HL-60 (cell line): ENCODE measurements around the gene TMEM222.

Experiments used
- DNase-seq, 2 experiments: peaks; one replicate each; pipeline ENCODE4 v3.0.0-alpha.2; 2010 to 2020; ENCODE audit warnings: low read depth in 1 of 2, low spot score in 1 of 2
- H3K27ac ChIP-seq: fragments of 250-450 bp; sonication (Bioruptor Pico); replicated peaks from 2 replicates; pipeline ENCODE4 v1.5.1; 2020; ENCODE audit warnings: mild to moderate bottlenecking, moderate library complexity
- H3K27me3 ChIP-seq: fragments of 250-450 bp; sonication (Bioruptor Pico); 2 replicates; pipeline ENCODE4 v1.5.1; 2021; ENCODE audit warnings: mild to moderate bottlenecking, moderate library complexity; ENCODE audit not compliant: insufficient read depth, poor library complexity, severe bottlenecking
- H3K4me3 ChIP-seq: replicated peaks from 2 replicates; pipeline ENCODE4 v1.5.1; 2011; ENCODE audit warnings: mild to moderate bottlenecking, control low read depth, low read length; ENCODE audit not compliant: insufficient read depth
- GABPA ChIP-seq: IDR thresholded peaks from 2 replicates; pipeline ENCODE4 v1.6.1; 2012; ENCODE audit warnings: low read depth
- POLR2AphosphoS5 ChIP-seq: IDR thresholded peaks from 2 replicates; pipeline ENCODE4 v1.6.1; 2012; ENCODE audit warnings: low read depth
- SPI1 ChIP-seq: IDR thresholded peaks from 2 replicates; pipeline ENCODE4 v1.6.1; 2012; ENCODE audit warnings: low read depth, mild to moderate bottlenecking, borderline replicate concordance
- TF ChIP-seq, protein P1 (sequence below): IDR thresholded peaks from 2 replicates; pipeline ENCODE4 v1.6.1; 2012; ENCODE audit warnings: low read depth; ENCODE audit not compliant: insufficient replicate concordance
- TF ChIP-seq, protein P2 (sequence below): IDR thresholded peaks from one replicate; pipeline ENCODE4 v1.5.1; 2011; ENCODE audit warnings: low read length, control low read depth, inconsistent platforms; ENCODE audit not compliant: insufficient read depth

The TMEM222 gene

DNA sequence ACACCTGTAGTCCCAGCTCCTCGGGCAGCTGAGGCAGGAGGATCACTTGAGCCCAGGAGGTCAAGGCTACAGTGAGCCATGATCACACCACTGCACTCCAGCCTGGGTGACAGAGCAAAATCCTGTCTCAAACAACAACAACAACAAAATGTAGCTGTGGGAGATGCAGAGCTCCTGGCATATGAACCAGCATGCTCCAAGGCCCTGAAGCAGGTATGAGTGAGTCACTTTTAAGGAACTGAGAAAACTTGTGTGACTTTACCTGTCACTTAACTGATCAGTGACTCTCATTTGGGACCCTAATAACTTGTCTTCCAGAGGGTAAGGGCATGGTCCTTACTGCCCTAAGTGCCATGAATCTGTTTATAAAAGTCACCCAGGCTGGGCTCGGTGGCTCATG, 19.4 kb upstream of the TMEM222 start:
- Histone ChIP-seq H3K27ac (no peak overlapping the region), H3K4me3 (no peak overlapping the region), H3K27me3 (no peaks in the 10 kb centered on the region)
- TF ChIP-seq POLR2AphosphoS5 (no peak), SPI1 (no peak)
- TF ChIP-seq, protein P1, sequence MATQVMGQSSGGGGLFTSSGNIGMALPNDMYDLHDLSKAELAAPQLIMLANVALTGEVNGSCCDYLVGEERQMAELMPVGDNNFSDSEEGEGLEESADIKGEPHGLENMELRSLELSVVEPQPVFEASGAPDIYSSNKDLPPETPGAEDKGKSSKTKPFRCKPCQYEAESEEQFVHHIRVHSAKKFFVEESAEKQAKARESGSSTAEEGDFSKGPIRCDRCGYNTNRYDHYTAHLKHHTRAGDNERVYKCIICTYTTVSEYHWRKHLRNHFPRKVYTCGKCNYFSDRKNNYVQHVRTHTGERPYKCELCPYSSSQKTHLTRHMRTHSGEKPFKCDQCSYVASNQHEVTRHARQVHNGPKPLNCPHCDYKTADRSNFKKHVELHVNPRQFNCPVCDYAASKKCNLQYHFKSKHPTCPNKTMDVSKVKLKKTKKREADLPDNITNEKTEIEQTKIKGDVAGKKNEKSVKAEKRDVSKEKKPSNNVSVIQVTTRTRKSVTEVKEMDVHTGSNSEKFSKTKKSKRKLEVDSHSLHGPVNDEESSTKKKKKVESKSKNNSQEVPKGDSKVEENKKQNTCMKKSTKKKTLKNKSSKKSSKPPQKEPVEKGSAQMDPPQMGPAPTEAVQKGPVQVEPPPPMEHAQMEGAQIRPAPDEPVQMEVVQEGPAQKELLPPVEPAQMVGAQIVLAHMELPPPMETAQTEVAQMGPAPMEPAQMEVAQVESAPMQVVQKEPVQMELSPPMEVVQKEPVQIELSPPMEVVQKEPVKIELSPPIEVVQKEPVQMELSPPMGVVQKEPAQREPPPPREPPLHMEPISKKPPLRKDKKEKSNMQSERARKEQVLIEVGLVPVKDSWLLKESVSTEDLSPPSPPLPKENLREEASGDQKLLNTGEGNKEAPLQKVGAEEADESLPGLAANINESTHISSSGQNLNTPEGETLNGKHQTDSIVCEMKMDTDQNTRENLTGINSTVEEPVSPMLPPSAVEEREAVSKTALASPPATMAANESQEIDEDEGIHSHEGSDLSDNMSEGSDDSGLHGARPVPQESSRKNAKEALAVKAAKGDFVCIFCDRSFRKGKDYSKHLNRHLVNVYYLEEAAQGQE: no peak
- no peak for DNase-seq

DNA sequence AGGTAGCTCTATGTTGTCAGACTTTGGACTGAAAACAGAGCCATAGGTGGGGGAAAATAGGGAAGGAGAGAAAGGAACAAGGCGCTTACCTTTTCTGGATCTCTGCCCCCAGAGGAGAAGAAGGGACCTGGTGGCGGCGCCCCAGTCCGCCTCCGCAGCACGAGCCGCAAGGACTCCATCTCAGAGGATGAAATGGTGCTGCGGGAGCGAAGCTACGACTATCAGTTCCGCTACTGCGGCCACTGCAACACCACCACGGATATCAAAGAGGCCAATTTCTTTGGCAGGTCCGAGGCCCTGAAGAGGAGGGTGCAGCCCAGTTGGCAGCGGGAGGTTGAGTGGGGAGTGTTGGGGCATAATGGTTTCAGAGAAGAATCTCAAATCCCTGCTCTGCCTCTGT, 18.5 kb upstream of the TMEM222 start:
- TF ChIP-seq, protein P1: no peak
- TF ChIP-seq, protein P2, sequence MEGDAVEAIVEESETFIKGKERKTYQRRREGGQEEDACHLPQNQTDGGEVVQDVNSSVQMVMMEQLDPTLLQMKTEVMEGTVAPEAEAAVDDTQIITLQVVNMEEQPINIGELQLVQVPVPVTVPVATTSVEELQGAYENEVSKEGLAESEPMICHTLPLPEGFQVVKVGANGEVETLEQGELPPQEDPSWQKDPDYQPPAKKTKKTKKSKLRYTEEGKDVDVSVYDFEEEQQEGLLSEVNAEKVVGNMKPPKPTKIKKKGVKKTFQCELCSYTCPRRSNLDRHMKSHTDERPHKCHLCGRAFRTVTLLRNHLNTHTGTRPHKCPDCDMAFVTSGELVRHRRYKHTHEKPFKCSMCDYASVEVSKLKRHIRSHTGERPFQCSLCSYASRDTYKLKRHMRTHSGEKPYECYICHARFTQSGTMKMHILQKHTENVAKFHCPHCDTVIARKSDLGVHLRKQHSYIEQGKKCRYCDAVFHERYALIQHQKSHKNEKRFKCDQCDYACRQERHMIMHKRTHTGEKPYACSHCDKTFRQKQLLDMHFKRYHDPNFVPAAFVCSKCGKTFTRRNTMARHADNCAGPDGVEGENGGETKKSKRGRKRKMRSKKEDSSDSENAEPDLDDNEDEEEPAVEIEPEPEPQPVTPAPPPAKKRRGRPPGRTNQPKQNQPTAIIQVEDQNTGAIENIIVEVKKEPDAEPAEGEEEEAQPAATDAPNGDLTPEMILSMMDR: no peak
- TF ChIP-seq GABPA (no peak), POLR2AphosphoS5 (no peak), SPI1 (no peak)
- DNase-seq: no peak
- Histone ChIP-seq H3K4me3 (no peak overlapping the region), H3K27me3 (no peaks in the 10 kb centered on the region), H3K27ac (no peak overlapping the region)

DNA sequence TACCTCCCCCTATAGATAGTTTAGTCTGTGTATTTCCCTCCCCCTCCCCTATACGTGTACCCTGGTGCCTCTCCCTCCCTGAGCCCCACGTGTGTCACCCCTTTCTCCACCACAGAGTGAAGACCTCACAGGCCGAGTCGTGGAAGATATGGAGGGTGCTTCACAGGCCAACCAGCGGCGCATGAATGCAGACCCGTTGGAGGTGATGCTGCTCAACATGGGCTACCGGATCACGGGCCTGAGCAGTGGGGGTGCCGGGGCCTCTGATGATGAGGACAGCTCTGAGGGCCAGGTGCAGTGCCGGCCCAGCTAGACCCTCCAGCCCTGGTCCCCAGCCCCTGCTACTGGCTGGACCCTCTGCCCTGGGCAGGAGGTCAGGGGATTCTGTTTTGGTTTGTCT, 15.9 kb upstream of the TMEM222 start:
- TF ChIP-seq, protein P2: no peak
- TF ChIP-seq GABPA (no peak), SPI1 (no peak), POLR2AphosphoS5 (no peak)
- TF ChIP-seq, protein P1: no peak
- Histone ChIP-seq H3K27me3 (no peaks in the 10 kb centered on the region), H3K27ac (no peak overlapping the region), H3K4me3 (no peak overlapping the region)
- no peak for DNase-seq
